Stimulated activated naive B cell treated with anti-CD40 and anti-IgM and Interleukin-4, amounts not matched to agents 10 μg/mL and 1 μg/mL and 100 μg/mL, for 72 hours (primary cell): ENCODE measurements around the gene NOC2L.
"Not testable (repeated sequence)": the region's sequence is repeated elsewhere in the genome, so short reads cannot be mapped to it uniquely, and the experiment has no call there.

ENCODE experiments used
- ATAC-seq, 2 donors: fragments of 150-1000 bp; cut with Tn5 transposase; replicated peaks; 2 replicates each; pipeline ENCODE4 v1.10.0; 2021; ENCODE audit warnings: moderate library complexity in 1 of 2
- DNase-seq: peaks from one replicate; pipeline ENCODE4 v3.0.0; 2021
- H3K27ac Mint-ChIP-seq: one replicate; pipeline ENCODE4 v1.8.0; 2022; ENCODE audit warnings: mild to moderate bottlenecking, mixed read lengths
- H3K27me3 Mint-ChIP-seq, 2 donors: one replicate each; pipeline ENCODE4 v1.8.0; 2022; ENCODE audit warnings: mixed read lengths in 2 of 2
- H3K36me3 Mint-ChIP-seq, 2 donors: one replicate each; pipeline ENCODE4 v1.8.0; 2022; ENCODE audit warnings: mixed read lengths in 2 of 2, mild to moderate bottlenecking in 1 of 2
- H3K4me1 Mint-ChIP-seq, 2 donors: one replicate each; pipeline ENCODE4 v1.8.0; 2022; ENCODE audit warnings: mixed read lengths in 2 of 2, mild to moderate bottlenecking in 1 of 2
- H3K4me3 Mint-ChIP-seq, 2 donors: one replicate each; pipeline ENCODE4 v1.8.0; 2022; ENCODE audit warnings: mild to moderate bottlenecking in 2 of 2, mixed read lengths in 2 of 2, moderate library complexity in 1 of 2
- H3K9me3 Mint-ChIP-seq, 2 donors: one replicate each; pipeline ENCODE4 v1.8.0; 2022; ENCODE audit warnings: mixed read lengths in 2 of 2, mild to moderate bottlenecking in 1 of 2

The NOC2L gene

GRCh38 chr1:982765-983436 lies 23.8 kb upstream of the NOC2L start:
- peaks cover 44 to 49% of the 10 kb centered on the region in 2 donors for H3K27me3 Mint-ChIP-seq

GRCh38 chr1:981955-982558 lies 23.0 kb upstream of the NOC2L start, which contains the start of gene PERM1:
PERM1 (minus strand) TSS chr1:982093; CDS start chr1:981029, 1,064 bp downstream.
- H3K36me3 Mint-ChIP-seq, result peaks cover 0 to 4% of the 10 kb centered on the region in 2 donors
- no peak for ATAC-seq

More at GRCh38 chr1:982765-983436, 23.8 kb upstream of the NOC2L start:
- H3K27ac Mint-ChIP-seq, result no peak overlapping the region
- H3K9me3 Mint-ChIP-seq, result peaks cover under 1 to 4% of the 10 kb centered on the region in 2 donors
- DNase-seq (no peak), ATAC-seq (no peak)
- H3K4me1 Mint-ChIP-seq, result peaks cover 0 to 8% of the 10 kb centered on the region in 2 donors
- H3K36me3 Mint-ChIP-seq, result peaks cover 0 to 4% of the 10 kb centered on the region in 2 donors
- no peak overlapping the region for H3K4me3 Mint-ChIP-seq

GRCh38 chr1:981491-981954 lies 22.5 kb upstream of the NOC2L start:
- peaks cover 0 to 8% of the 10 kb centered on the region in 2 donors for H3K4me1 Mint-ChIP-seq
- no peak overlapping the region for H3K4me3 Mint-ChIP-seq
- H3K27ac Mint-ChIP-seq, result no peak overlapping the region
- peaks cover 0 to 4% of the 10 kb centered on the region in 2 donors for H3K9me3 Mint-ChIP-seq
- peaks cover 0 to 4% of the 10 kb centered on the region in 2 donors for H3K36me3 Mint-ChIP-seq
- H3K27me3 Mint-ChIP-seq, result peaks cover 44 to 47% of the 10 kb centered on the region in 2 donors
- no peak for DNase-seq
- no peak for ATAC-seq

More at GRCh38 chr1:981955-982558, 23.0 kb upstream of the NOC2L start, which contains the start of gene PERM1:
- Mint-ChIP-seq H3K9me3 (peaks cover 0 to 4% of the 10 kb centered on the region in 2 donors), H3K4me1 (peaks cover 0 to 8% of the 10 kb centered on the region in 2 donors), H3K4me3 (no peak within 1 kb of the TSS), H3K27me3 (peaks cover 44 to 50% of the 10 kb centered on the region in 2 donors), H3K27ac (peak within 1 kb of the TSS; percentile 16)
- DNase-seq, result no peak

GRCh38 chr1:980602-981395 lies 21.7 kb upstream of the NOC2L start:
- H3K4me3 Mint-ChIP-seq, result no peak overlapping the region
- peaks cover 40 to 43% of the 10 kb centered on the region in 2 donors for H3K27me3 Mint-ChIP-seq
- H3K4me1 Mint-ChIP-seq, result peaks cover 5 to 12% of the 10 kb centered on the region in 2 donors
- peaks cover 0 to 4% of the 10 kb centered on the region in 2 donors for H3K9me3 Mint-ChIP-seq
- DNase-seq (no peak), ATAC-seq (no peak)
- H3K27ac Mint-ChIP-seq, result no peak overlapping the region
- H3K36me3 Mint-ChIP-seq, result peaks cover 0 to 5% of the 10 kb centered on the region in 2 donors

- Mint-ChIP-seq H3K27ac (no peak overlapping the region), H3K4me1 (peaks cover 9 to 13% of the 10 kb centered on the region in 2 donors), H3K9me3 (peaks cover 0 to 4% of the 10 kb centered on the region in 2 donors), H3K27me3 (peaks cover 40 to 43% of the 10 kb centered on the region in 2 donors), H3K4me3 (no peak overlapping the region), H3K36me3 (peaks cover 0 to 7% of the 10 kb centered on the region in 2 donors)
- no peak for ATAC-seq
- DNase-seq, result no peak
Measured at GRCh38 chr1:980137-980571, 21.1 kb upstream of the NOC2L start.

GRCh38 chr1:979744-980072 lies 20.7 kb upstream of the NOC2L start:
- Mint-ChIP-seq H3K4me1 (peaks cover 9 to 13% of the 10 kb centered on the region in 2 donors), H3K27ac (no peak overlapping the region), H3K9me3 (peaks cover 0 to 4% of the 10 kb centered on the region in 2 donors), H3K4me3 (no peak overlapping the region), H3K27me3 (peaks cover 40 to 45% of the 10 kb centered on the region in 2 donors), H3K36me3 (peaks cover 0 to 7% of the 10 kb centered on the region in 2 donors)
- DNase-seq, result no peak
- ATAC-seq, result no peak

GRCh38 chr1:978835-979743 lies 20.0 kb upstream of the NOC2L start:
- DNase-seq, result no peak

GRCh38 chr1:978069-978834 lies 19.2 kb upstream of the NOC2L start:
- H3K36me3 Mint-ChIP-seq, result peaks cover 0 to 7% of the 10 kb centered on the region in 2 donors
- DNase-seq, result no peak
- peak overlapping the region; percentile 76 for H3K27ac Mint-ChIP-seq
- ATAC-seq, result no peak
- H3K27me3 Mint-ChIP-seq, result peaks cover 39 to 51% of the 10 kb centered on the region in 2 donors
- peaks cover 0 to 4% of the 10 kb centered on the region in 2 donors for H3K9me3 Mint-ChIP-seq
- H3K4me1 Mint-ChIP-seq, result peaks cover 9% of the 10 kb centered on the region in 2 donors
- no peak overlapping the region for H3K4me3 Mint-ChIP-seq

More at GRCh38 chr1:978835-979743, 20.0 kb upstream of the NOC2L start:
- peaks cover 42 to 51% of the 10 kb centered on the region in 2 donors for H3K27me3 Mint-ChIP-seq
- peaks cover 0 to 7% of the 10 kb centered on the region in 2 donors for H3K36me3 Mint-ChIP-seq
- no peak overlapping the region for H3K4me3 Mint-ChIP-seq
- ATAC-seq, result no peak
- peaks cover 0 to 4% of the 10 kb centered on the region in 2 donors for H3K9me3 Mint-ChIP-seq
- no peak overlapping the region for H3K27ac Mint-ChIP-seq
- peaks cover 9 to 13% of the 10 kb centered on the region in 2 donors for H3K4me1 Mint-ChIP-seq

GRCh38 chr1:976791-977190 lies 17.7 kb upstream of the NOC2L start:
- DNase-seq, H3K27ac Mint-ChIP-seq, ATAC-seq, H3K9me3 Mint-ChIP-seq, H3K4me3 Mint-ChIP-seq, H3K36me3 Mint-ChIP-seq, H3K4me1 Mint-ChIP-seq: not testable (repeated sequence)
- H3K27me3 Mint-ChIP-seq, result peaks cover 38 to 43% of the 10 kb centered on the region in 2 donors

- Mint-ChIP-seq H3K9me3 (peaks cover 0 to 4% of the 10 kb centered on the region in 2 donors), H3K4me3 (peak overlapping the region; percentile 23 to 46), H3K4me1 (peaks cover 9% of the 10 kb centered on the region in 2 donors), H3K36me3 (peaks cover 0 to 7% of the 10 kb centered on the region in 2 donors), H3K27ac (no peak overlapping the region), H3K27me3 (peaks cover 39 to 49% of the 10 kb centered on the region in 2 donors)
- peak; percentile 57 for DNase-seq
- ATAC-seq, result peak; percentile 79 to 89
Measured at GRCh38 chr1:975896-976683, 17.0 kb upstream of the NOC2L start.

GRCh38 chr1:975365-975764 lies 16.3 kb upstream of the NOC2L start:
- ATAC-seq (no peak), DNase-seq (no peak)
- peaks cover 36 to 52% of the 10 kb centered on the region in 2 donors for H3K27me3 Mint-ChIP-seq
- H3K4me3 Mint-ChIP-seq, result no peak overlapping the region
- H3K4me1 Mint-ChIP-seq, result peaks cover 9% of the 10 kb centered on the region in 2 donors
- H3K36me3 Mint-ChIP-seq, result peaks cover 0 to 7% of the 10 kb centered on the region in 2 donors
- H3K9me3 Mint-ChIP-seq, result peaks cover 0 to 4% of the 10 kb centered on the region in 2 donors
- H3K27ac Mint-ChIP-seq, result no peak overlapping the region

- DNase-seq, result no peak
- Mint-ChIP-seq H3K4me3 (peak overlapping the region in 1 of 2 donors; percentile 21), H3K36me3 (peaks cover 0 to 7% of the 10 kb centered on the region in 2 donors), H3K4me1 (peaks cover 9% of the 10 kb centered on the region in 2 donors), H3K9me3 (peaks cover 0 to 4% of the 10 kb centered on the region in 2 donors), H3K27me3 (peaks cover 36 to 52% of the 10 kb centered on the region in 2 donors), H3K27ac (no peak overlapping the region)
- no peak for ATAC-seq
Measured at GRCh38 chr1:974687-975328, 15.8 kb upstream of the NOC2L start.
